HCT116 (cell line): ENCODE data around the gene TENT4A. TPM values are rescaled to one million over a fixed set of nuclear protein-coding genes. Genes with fewer than 3 reads are reported as not detected.

Experiments
- ATAC-seq: fragments of 200-7000 bp; cut with Tn5 transposase; 2 replicates; pipeline ENCODE4 v1.9.1; 2020; ENCODE audit warnings: mild to moderate bottlenecking, moderate library complexity
- BruUV-seq: library from RNA; stranded (reverse); fragments of 400-500 nt; replicated peaks from 2 replicates; lab custom pipeline; 2021; lab: Mats Ljungman, UMichigan
- CTCF ChIA-PET: fragments of 300-600 bp; sonication (Branson Sonifier 250); formaldehyde crosslinking; loops from one replicate; lab custom pipeline; 2021; ENCODE audit warnings: antibody characterized with exemption; lab: Charles Lee
- POLR2A ChIA-PET: fragments of 300-600, 350-600 bp; sonication (Branson Sonifier 250); formaldehyde crosslinking; loops from one replicate; lab custom pipeline; 2021; ENCODE audit warnings: antibody characterized with exemption; lab: Charles Lee
- RAD21 ChIA-PET, 2 experiments: fragments of 300-600 bp; sonication (Branson Sonifier 250); formaldehyde crosslinking; loops; one replicate each; lab custom pipeline; 2023; ENCODE audit warnings: low total read pairs in 2 of 2; ENCODE audit not compliant: uncharacterized antibody in 2 of 2, unreplicated experiment in 2 of 2, low non-redundant PET in 1 of 2; lab: Charles Lee
- DNase-seq: peaks from one replicate; pipeline ENCODE4 v3.0.0-alpha.2; 2010; ENCODE audit warnings: low read depth, low spot score
- H2AFZ ChIP-seq: fragments of 200-600 bp; shearing (Covaris generic), sonication (generic); 2 replicates; pipeline ENCODE4 v1.6.1; 2017; ENCODE audit warnings: low read depth, mixed run types, mixed read lengths, antibody characterized with exemption, low read length; ENCODE audit not compliant: poor library complexity, severe bottlenecking
- H3K27ac ChIP-seq: 2 replicates; pipeline ENCODE4 v1.5.1; 2012; ENCODE audit warnings: low read depth, low read length
- H3K27me3 ChIP-seq: fragments of 200-600 bp; sonication (generic); 2 replicates; pipeline ENCODE4 v1.6.1; 2016; ENCODE audit warnings: mixed run types, low read length, mixed read lengths; ENCODE audit not compliant: insufficient read depth
- H3K36me3 ChIP-seq, 2 experiments: fragments of 200-500 bp in 1 of 2; fragments of 200-600 bp in 1 of 2; sonication (Bioruptor generic) in 1 of 2; sonication (generic) in 1 of 2; 2 replicates each; pipeline versions ENCODE4 v1.5.1 to v1.6.1; 2014 to 2016; ENCODE audit warnings: low read length in 2 of 2, inconsistent platforms in 1 of 2, mixed read lengths in 1 of 2, mixed run types in 1 of 2; ENCODE audit not compliant: insufficient read depth in 2 of 2, control insufficient read depth in 1 of 2
- H3K4me1 ChIP-seq, 2 experiments: fragments of 200-600 bp in 1 of 2; sonication (generic) in 1 of 2; 2 replicates each; pipeline versions ENCODE4 v1.5.1 to v1.6.1; 2012 to 2017; ENCODE audit warnings: low read length in 2 of 2, inconsistent platforms in 1 of 2, mild to moderate bottlenecking in 1 of 2, mixed read lengths in 1 of 2, mixed run types in 1 of 2, moderate library complexity in 1 of 2; ENCODE audit not compliant: insufficient read depth in 2 of 2, control insufficient read depth in 1 of 2
- H3K4me2 ChIP-seq: fragments of 200-600 bp; sonication (generic); 2 replicates; pipeline ENCODE4 v1.6.1; 2017; ENCODE audit warnings: mixed run types, low read length, mixed read lengths
- H3K4me3 ChIP-seq, 2 experiments: fragments of 200-600 bp in 1 of 2; sonication (generic) in 1 of 2; replicated peaks in 1 of 2; 2 replicates each; pipeline ENCODE4 v1.5.1; 2011 to 2016; ENCODE audit warnings: low read length in 2 of 2, control low read depth in 1 of 2, low read depth in 1 of 2, mild to moderate bottlenecking in 1 of 2, mixed read lengths in 1 of 2, mixed run types in 1 of 2
- H3K79me2 ChIP-seq: fragments of 200-600 bp; sonication (generic); 2 replicates; pipeline ENCODE4 v1.6.1; 2017; ENCODE audit warnings: mild to moderate bottlenecking, mixed run types, low read length, moderate library complexity, mixed read lengths; ENCODE audit not compliant: insufficient read depth
- H3K9ac ChIP-seq: fragments of 200-600 bp; sonication (generic); 2 replicates; pipeline ENCODE4 v1.6.1; 2016; ENCODE audit warnings: low read length, mixed read lengths
- H3K9me2 ChIP-seq: fragments of 200-600 bp; sonication (generic), shearing (Covaris generic); 2 replicates; pipeline ENCODE4 v1.6.1; 2017; ENCODE audit warnings: mixed run types, mild to moderate bottlenecking, moderate library complexity; ENCODE audit not compliant: insufficient read depth
- H3K9me3 ChIP-seq, 2 experiments: fragments of 200-500 bp in 1 of 2; fragments of 200-600 bp in 1 of 2; sonication (Bioruptor generic) in 1 of 2; sonication (generic) in 1 of 2; 2 replicates each; pipeline ENCODE4 v1.6.1; 2014 to 2017; ENCODE audit warnings: low read length in 2 of 2, mixed read lengths in 2 of 2, inconsistent platforms in 1 of 2, low read depth in 1 of 2, mild to moderate bottlenecking in 1 of 2, mixed run types in 1 of 2, moderate library complexity in 1 of 2; ENCODE audit not compliant: control insufficient read depth in 1 of 2, insufficient read depth in 1 of 2
- H4K20me1 ChIP-seq: fragments of 200-600 bp; sonication (generic), shearing (Covaris generic); 2 replicates; pipeline ENCODE4 v1.6.1; 2017; ENCODE audit warnings: mixed run types, mild to moderate bottlenecking, moderate library complexity; ENCODE audit not compliant: insufficient read depth
- CBX3 ChIP-seq: IDR thresholded peaks from 2 replicates; pipeline ENCODE4 v1.6.1; 2012; ENCODE audit warnings: low read depth
- CEBPB ChIP-seq: IDR thresholded peaks from 2 replicates; pipeline ENCODE4 v1.6.1; 2012; ENCODE audit warnings: low read depth
- ELF1 ChIP-seq: IDR thresholded peaks from 2 replicates; pipeline ENCODE4 v1.6.1; 2012; ENCODE audit warnings: low read depth, borderline replicate concordance
- FOSL1 ChIP-seq: IDR thresholded peaks from 2 replicates; pipeline ENCODE4 v1.6.1; 2012; ENCODE audit warnings: low read depth
- REST ChIP-seq: IDR thresholded peaks from 2 replicates; pipeline ENCODE4 v1.6.1; 2012; ENCODE audit warnings: low read depth
- ZFX ChIP-seq: fragments of 450-650 bp; IDR thresholded peaks from 2 replicates; pipeline ENCODE4 v1.6.1; 2017
- ZNF274 ChIP-seq: fragments of 200-500 bp; sonication (Bioruptor generic); IDR thresholded peaks from 2 replicates; pipeline ENCODE4 v1.6.1; 2014; ENCODE audit warnings: mild to moderate bottlenecking, low read depth, low read length, inconsistent platforms
- intact Hi-C: fragments of 100-400 bp; cut with micrococcal nuclease; formaldehyde crosslinking; loops from 2 replicates; pipeline ENCODE4 v1.10.0; 2022
- total RNA-seq: library from RNA; stranded (reverse); gene quantifications from one replicate; pipeline ENCODE4 v1.2.1, GENCODE V29; 2021; ENCODE audit not compliant: unreplicated experiment

The TENT4A gene
- total RNA-seq, 1 experiment from 2014 or later, result 39.8 TPM

DNA sequence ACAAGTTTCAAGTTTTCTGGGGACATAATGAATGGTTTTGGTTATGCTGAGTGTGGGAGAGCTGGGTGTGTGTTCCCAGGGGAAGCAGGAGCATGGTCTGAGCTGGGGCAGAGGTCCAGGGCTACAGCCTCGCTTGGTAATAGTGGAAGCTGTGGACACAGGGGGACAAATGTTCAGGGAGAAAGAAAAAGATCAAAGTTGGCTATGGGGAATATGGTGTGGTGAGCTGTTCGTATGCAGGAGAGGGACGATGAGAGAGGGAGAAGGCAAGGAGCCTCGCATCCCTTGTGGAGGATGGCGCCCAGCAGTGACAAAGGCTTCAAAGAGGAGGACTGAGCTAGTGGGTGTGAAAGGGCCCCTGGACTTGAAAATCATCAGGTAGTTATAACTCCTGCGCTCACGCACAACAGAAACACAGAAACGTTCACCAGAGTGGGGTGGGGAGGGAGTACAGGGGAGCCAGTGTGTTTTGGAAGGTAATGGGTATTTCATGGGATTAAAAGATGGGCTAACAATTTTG lies 77.2 kb downstream of the TENT4A start:
- Histone ChIP-seq H3K4me2 (no peak overlapping the region), H2AFZ (no peak overlapping the region), H4K20me1 (no peaks in the 10 kb centered on the region), H3K9me2 (no peaks in the 10 kb centered on the region), H3K27ac (no peak overlapping the region), H3K36me3 (no peaks in the 10 kb centered on the region), H3K9me3 (no peaks in the 10 kb centered on the region), H3K9ac (no peak overlapping the region), H3K4me3 (no peak overlapping the region), H3K79me2 (no peaks in the 10 kb centered on the region), H3K27me3 (peaks cover 22% of the 10 kb centered on the region; the same call in 1 of the 2 replicates), H3K4me1 (no peaks in the 10 kb centered on the region)
- DNase-seq (no peak), ATAC-seq (no peak)
- POLR2A ChIA-PET, result no interaction called here
- no TSS peak for BruUV-seq
- intact Hi-C loops, result no loop called here
- RAD21 ChIA-PET, result no interaction called here
- CTCF ChIA-PET, result no interaction called here
- TF ChIP-seq CBX3 (no peak), REST (no peak), CEBPB (no peak), ZFX (no peak), ELF1 (no peak), FOSL1 (no peak), ZNF274 (no peak)
